GM19035 (cell line): Measurements from ENCODE around the gene DUSP5.
"Not testable (repeated sequence)": the region's sequence is repeated elsewhere in the genome, so short reads cannot be mapped to it uniquely, and the experiment has no call there.

Experiments
- ATAC-seq: cut with Tn5 transposase; IDR thresholded peaks from one replicate; pipeline ENCODE4 v1.9.1; 2021; ENCODE audit not compliant: unreplicated experiment

The DUSP5 gene, protein sequence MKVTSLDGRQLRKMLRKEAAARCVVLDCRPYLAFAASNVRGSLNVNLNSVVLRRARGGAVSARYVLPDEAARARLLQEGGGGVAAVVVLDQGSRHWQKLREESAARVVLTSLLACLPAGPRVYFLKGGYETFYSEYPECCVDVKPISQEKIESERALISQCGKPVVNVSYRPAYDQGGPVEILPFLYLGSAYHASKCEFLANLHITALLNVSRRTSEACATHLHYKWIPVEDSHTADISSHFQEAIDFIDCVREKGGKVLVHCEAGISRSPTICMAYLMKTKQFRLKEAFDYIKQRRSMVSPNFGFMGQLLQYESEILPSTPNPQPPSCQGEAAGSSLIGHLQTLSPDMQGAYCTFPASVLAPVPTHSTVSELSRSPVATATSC

DNA sequence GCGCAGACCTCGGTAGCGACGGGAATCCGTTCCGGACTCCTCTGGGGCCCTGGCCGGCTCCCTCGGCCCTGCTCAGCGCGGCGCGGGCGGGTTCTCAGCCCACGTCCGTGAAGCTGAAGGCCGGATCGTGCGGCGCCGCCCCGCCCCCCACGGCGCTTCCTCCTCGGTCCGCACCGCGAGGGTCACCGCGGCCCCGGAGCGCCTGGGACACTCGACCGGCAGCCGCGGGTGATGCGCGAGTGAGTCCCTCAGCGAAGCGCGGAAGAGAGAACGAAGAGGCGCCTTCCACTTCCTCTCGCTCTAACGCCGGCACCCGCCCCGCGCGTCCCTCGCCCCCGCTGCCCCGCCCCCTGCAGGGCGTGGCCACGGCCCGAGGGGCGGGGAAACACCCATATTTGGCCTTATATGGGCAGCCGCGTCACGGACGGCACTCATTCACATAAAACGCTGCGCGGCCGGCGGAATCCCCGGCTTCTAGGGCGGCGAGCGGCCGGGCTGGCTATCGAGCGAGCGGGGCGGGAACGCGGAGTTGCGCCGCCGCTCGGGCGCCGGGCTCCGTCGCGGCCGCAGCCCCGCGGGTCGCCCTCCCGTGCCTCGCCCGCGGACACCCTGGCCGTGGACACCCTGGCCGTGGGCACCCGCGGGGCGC, at the start of gene DUSP5:
Gene DUSP5 (plus strand): TSS at position 470 of the 649 bp plus-strand sequence. CDS start 215 bp downstream, outside the sequence.
- ATAC-seq: peak; percentile 61

GRCh38 chr10:110448682-110449418, 48.9 kb upstream of the DUSP5 start:
- no peak for ATAC-seq

DNA sequence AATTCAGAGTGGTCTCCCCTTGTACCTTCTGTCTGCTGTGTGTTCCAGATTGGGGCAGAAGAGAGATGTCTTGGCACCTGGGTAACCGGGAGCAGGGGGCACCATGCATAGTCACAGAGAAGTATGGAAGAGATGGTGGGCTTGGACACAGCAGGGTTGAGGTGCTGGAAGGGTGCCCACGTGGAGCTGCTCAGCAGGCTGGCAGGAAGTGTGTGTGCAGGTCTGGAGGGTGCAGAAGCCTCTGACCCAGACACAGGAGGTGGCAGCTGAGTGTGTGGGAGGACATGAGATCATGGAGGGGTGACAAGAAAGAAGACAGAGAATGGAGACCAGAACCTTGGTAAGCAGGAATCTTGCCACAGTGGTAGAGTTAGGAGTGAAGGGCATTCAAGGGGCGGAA, 42.3 kb upstream of the DUSP5 start:
- no peak for ATAC-seq

- no peak for ATAC-seq
Observed at GRCh38 chr10:110456046-110456445, 41.7 kb upstream of the DUSP5 start.

- ATAC-seq: no peak
Observed at GRCh38 chr10:110456523-110457091, 41.1 kb upstream of the DUSP5 start.

GRCh38 chr10:110457851-110458250, 39.9 kb upstream of the DUSP5 start:
- no peak for ATAC-seq

GRCh38 chr10:110458266-110458920, 39.3 kb upstream of the DUSP5 start:
- no peak for ATAC-seq

DNA sequence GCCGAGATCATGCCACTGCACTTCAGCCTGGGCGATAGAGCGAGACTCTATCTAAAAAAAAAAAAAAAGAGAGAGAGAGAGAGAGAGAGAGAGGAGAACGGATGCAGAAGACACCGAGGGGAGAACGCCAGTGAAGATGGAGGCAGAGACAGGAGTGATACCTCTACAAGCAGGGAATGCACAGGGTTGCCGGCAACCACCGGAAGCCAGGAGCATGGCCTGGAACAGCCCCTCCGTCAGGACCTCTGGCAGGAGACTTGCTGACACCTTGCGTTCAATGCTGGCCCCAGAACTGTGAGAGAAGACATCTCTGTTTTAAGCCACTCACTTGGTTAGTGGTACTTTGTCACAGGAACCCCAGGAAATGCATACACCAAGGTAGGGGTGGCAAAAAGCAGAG, 38.1 kb upstream of the DUSP5 start:
- no peak for ATAC-seq

GRCh38 chr10:110460111-110460809, 37.4 kb upstream of the DUSP5 start:
- no peak for ATAC-seq

DNA sequence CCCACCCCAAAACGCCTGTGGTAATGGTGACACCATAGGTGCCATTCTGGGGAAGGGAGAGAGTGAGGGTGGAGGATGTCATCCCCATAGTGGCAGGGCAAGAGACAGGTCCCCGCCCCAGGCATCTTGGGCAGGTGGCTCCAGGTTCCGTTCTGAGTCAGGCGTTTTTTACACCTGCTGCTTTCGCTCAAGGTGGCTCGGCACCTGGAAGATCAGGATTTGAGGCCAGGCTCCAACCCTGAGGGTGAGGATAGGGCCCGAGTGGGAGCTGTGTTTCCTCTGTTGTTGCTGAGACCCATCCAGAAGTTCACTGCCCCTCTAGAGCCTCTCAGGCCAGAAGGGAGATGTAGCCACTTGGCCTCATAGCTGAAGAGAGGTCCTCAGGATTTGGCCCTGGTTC, 36.6 kb upstream of the DUSP5 start:
- ATAC-seq: no peak

DNA sequence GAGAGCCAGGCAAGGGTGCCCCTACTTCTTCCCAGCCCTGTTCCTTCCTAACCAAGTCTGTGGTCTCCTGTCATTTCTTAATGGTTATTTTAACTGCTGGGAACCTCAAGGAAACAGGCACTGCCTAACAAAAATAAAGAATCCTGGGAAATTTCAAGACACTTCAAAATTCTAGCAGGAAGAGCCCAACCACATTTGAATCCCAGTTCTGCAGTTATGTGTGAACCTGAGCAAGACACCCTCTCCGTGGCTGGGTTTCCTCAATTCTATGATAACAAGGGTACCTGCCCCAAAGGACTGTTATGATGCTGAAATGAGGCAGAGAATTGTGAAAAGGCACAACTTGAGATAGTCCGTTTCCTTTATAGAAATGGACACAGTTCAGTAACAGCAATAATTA, 36.2 kb upstream of the DUSP5 start:
- no peak for ATAC-seq

DNA sequence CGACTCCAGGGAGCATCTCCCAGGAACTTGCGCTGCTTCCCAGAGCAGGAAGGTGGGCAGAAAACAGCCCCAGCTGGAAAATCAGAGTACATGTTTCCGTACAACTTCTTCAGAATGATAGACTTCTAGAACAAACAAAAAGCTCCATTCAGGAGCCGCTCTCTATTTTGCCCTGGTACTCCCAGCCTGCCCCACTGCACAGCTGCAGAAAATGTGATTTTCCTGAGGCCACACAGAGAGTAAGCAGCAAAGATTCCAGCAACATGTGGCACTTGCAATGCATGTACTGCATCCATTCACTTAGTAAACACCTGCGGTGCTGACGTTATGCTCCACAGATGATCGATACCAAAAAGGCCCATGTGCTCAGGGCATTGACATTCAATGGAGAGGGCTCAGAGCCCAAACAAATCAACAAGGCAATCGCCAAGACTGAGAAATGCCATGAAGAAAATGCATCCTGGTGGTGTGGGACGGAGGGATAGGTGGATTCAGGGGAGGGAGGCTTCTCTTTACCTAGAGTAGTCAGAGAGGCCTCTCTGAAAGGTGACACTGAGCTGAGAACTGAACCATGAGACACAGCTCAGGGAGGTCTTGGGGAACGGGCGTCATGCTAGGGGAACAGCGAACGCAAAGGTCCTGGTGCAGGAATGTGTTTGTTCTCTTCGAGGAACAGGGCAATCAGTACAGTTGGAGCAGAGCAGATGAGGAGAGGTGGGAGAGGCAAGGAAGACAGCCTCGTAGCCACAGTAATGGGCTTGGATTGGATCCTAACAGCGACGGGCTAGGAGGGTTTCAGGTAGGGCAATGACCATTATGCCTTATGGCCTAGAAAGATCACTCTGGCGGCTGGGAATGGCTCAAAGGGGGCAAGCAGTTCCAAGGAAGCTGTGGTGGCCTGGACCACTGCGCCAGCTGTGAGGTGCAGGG, 35.3 kb upstream of the DUSP5 start:
- ATAC-seq: no peak

DNA sequence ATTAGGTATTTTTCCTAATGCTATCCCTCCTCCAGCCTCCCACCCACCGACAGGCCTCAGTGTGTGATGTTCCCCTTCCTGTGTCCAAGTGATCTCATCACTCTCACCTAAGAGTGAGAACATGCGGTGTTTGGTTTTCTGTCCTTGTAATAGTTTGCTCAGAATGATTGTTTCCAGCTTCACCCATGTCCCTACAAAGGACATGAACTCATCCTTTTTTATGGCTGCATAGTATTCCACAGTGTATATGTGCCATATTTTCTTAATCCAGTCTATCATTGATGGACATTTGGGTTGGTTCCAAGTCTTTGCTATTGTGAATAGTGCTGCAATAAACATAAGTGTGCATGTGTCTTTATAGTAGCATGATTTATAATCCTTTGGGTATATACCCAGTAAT, 29.4 kb upstream of the DUSP5 start:
- ATAC-seq: not testable (repeated sequence)

- not testable (repeated sequence) for ATAC-seq
Observed at GRCh38 chr10:110470541-110470940, 27.2 kb upstream of the DUSP5 start.

- no peak for ATAC-seq
Observed at GRCh38 chr10:110471566-110472139, 26.1 kb upstream of the DUSP5 start.

DNA sequence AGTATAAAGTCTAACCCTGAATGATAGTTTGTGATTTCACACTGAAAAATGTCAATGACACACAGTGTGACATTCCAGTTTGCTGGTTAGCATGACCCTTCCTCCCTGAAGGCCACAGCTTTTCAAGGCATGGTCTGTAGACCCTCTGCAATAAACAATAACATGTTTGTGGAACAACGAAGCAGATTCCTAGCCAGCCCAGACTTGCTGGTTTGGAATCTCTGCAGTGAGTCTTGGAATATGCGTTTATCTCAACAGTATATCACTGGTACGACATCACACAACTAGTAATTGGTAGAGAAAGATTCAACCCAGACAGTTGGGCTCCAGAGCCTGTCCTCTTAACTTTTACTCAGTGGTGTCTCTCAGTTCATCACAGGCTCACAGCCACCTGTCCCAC, 23.7 kb upstream of the DUSP5 start:
- ATAC-seq: no peak

DNA sequence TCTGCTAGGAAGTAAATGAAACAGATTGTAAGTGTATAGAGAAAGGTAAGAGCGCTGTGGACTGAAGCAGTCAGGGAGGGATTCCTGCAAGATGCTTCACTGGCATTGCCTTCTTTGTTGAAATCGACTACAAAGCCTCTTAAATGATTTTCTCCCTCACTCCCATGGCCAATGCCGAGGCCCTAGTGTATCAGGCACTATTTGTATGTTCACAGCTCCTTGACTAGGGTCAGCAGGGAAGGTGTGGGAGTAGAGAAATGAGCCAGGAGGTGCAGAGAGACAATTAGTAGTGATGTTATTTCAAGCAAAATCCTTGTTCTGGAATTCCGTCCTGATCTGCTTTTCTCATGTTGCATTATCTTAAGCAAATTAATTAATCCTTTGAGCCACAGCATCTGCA, 22.9 kb upstream of the DUSP5 start:
- ATAC-seq: no peak

DNA sequence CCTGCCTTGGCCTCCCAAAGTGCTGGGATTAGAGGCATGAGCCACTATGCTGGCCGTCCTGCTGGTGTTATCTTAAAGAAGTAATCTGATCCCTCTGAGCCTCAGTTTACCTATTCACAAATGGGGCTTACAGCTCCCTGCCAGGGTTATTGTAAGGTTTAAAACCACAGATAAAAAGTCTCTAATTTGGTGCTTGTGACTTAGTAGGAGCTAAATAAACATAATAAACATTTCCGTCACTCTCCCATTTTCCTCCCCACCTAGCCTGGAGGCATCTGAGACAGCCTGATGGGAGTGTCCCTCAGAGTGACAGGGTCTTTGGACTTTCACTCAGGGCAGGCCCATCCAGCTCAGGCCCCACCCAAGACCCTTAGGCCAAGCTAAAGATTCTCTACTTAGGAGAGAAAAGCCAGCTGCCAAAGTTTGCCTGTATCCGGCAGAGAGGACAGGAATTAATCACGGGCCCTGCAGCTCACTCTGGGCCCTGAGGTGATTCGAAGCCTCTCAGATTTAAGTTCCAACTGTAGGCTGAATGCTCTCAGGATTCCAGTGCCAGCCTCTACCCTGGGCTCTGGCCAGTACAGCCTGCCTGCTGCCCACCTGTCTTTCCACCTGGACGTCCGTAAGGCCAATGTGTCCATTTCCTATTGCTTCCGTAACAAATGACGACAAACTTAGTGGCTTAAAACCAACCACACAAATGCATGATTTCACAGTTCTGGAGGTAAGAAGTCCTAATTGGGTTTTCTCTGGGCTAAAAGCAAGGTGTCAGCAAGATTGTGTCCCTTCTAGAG, 21.8 kb upstream of the DUSP5 start:
- ATAC-seq: no peak
